ENCODE results near the gene FETUB.
"Not testable (repeated sequence)": the region's sequence is repeated elsewhere in the genome, so short reads cannot be mapped to it uniquely, and the experiment has no call there.

The FETUB gene

DNA sequence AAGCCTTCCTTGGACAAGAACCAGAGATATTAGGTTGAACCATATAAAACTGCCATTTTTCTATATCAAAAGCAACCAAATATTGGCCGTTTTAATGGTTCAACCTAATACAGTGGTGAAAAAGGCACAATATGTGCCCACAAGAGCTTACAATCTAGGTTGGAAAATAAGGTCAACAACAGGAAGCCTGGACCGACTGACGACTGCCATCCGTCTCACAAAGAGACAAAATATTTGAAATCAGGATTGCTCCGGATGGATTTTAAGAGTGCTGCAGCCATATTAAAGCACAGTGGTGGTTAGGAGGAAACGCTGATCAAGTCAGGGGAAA, 26.0 kb upstream of the FETUB start:
- DNase-seq = no peak

DNA sequence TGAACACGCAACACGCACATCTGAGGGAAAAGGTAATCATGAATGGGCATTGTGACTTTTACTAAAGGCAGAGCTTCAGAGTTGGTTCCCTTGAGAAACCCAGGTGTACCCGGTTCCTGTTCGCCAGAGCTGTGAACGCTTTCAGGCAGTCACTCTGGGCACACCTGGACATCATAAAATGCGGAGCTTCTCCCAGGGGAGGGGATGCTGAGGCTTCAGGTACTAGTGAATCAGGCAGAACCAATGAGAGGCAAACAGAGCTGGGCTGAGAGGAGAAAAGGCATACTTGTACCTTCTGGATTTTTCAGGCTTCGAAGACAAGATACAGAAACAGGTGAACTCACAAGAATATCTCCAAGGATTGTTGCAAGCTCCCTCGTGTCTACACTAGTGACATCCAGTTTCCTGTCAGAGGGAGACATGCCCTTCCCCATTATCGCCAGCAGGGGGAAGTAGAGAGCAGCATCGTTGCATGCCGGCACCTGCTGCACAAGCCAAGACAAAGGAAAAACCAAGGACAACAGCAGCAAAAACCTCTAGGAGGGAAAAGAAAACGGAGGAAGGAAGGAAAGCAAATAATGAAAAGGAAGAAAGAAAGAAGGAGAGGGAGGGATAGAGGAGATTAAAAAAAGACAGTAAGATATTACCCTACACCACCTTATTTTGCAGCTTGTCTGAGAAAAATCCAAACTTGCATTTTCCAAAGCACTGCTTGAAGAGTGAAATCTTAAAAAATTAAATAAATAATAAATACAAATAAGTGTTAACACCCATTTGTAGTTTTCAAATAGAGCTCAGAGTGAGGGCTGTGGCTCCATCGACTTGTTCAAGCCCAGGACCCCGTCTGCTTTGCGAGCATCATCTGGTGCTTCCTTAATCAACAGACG, 25.4 kb upstream of the FETUB start:
- DNase-seq = peak; percentile 80

DNA sequence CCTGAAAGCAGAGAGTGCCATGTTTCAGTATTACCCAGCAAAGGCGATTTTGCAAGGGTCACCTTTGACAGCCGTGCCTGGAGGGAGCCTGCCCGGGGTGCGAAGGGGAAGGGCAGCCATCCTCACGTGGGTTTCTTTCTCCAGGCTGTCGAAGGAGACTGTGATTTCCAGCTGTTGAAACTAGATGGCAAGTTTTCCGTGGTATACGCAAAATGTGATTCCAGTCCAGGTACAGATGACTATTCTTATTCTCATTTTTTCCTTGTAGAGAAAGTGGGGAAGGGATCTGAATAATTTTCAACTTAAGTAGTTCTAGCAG, 23.9 kb upstream of the FETUB start:
- DNase-seq = no peak

DNA sequence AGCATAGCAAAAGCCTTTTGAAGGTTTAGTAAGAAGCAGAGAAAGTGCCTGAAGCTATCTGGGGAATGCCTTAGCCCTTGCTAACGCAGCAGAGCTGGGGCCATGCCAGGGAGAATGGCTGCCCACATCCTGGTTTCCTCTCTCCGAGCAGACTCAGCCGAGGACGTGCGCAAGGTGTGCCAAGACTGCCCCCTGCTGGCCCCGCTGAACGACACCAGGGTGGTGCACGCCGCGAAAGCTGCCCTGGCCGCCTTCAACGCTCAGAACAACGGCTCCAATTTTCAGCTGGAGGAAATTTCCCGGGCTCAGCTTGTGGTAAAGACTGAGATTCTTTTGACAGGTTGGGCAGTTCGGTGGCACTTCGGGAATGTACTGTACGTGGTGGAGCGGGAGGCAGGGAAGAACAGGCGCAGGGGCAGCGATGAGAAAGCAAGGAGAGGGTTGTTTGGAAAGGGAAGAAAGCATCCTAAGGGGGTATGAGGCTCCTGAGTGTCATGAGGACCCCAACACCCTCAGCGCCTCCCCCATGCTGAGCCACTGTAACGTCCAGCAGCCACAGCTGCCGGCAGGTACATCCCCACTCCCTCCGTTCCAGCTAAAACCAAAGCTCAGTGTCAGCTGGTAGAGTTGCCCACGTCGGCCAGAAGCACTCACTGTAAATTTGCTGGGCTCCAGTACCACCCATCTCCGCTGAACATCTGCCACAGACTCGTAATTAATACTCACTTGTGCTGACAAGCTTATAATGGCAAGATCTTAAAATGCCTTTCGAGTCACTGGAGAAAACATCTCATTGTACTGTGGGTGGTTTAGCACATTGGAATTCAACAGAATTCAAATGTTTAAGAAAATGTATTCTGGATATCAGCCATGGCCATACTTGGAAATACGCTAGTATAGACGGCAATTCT, 22.9 kb upstream of the FETUB start:
- DNase-seq = peak; percentile 86

DNA sequence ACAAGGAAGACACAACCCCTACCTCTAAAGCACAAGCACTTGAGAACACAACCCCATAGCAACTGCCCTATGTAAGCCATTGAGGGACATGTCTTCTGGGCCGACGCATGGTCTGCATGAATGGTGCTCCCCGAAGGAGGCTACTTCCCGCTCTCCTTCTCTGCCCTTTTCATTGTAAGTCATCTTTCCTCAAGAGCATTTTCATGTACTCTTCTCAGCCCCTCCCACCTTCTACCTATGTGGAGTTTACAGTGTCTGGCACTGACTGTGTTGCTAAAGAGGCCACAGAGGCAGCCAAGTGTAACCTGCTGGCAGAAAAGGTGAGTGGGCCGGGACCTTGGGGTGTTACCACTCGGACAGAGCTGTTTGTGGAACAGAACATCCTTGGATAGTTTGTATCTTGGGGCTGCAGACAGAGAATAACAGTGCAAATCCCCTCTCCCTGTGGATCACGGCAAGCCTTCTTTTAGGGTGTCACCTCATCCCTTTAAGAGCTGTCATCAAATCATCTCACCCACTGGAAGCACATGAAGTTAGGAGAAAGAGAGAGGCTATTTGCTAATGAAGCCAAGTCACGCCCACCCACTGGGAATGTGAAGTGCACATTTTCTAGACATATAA, 21.8 kb upstream of the FETUB start:
- DNase-seq = no peak

DNA sequence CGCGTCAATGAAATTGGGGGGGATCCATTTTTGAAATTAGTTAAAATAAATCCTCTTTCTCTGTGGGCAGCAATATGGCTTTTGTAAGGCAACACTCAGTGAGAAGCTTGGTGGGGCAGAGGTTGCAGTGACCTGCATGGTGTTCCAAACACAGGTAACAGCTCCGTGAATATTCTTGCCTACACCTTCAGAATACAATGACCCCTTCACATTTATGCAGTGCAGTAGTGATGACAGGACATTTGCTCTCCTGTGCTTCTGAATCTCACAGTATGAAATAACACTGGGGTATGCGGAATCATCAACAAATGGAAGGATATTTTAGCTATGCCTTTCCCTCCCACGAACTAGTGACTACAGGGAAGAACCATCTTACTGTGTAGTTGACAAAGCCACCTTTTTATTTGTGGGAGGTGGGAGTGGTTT, 20.4 kb upstream of the FETUB start:
- no peak for DNase-seq

DNA sequence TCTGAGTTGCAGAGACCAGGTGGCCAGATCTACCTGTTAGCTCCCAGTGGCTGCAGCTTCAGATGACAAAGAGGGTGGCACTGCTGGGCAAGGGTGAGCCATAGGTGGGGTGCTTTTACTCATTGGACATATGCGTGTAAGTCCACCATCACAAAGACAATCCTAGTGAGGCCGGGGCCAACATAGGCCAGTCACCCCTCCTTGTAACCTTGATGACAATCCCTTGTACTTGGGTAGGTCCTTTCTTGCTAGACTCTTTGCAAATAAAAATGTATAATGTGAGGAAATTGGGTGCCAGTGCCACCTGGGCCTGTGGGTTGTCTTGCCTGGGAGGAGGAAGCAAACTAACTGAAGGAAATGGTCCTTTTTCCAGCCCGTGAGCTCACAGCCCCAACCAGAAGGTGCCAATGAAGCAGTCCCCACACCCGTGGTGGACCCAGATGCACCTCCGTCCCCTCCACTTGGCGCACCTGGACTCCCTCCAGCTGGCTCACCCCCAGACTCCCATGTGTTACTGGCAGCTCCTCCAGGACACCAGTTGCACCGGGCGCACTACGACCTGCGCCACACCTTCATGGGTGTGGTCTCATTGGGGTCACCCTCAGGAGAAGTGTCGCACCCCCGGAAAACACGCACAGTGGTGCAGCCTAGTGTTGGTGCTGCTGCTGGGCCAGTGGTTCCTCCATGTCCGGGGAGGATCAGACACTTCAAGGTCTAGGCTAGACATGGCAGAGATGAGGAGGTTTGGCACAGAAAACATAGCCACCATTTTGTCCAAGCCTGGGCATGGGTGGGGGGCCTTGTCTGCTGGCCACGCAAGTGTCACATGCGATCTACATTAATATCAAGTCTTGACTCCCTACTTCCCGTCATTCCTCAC, 19.7 kb upstream of the FETUB start:
- no peak for DNase-seq

DNA sequence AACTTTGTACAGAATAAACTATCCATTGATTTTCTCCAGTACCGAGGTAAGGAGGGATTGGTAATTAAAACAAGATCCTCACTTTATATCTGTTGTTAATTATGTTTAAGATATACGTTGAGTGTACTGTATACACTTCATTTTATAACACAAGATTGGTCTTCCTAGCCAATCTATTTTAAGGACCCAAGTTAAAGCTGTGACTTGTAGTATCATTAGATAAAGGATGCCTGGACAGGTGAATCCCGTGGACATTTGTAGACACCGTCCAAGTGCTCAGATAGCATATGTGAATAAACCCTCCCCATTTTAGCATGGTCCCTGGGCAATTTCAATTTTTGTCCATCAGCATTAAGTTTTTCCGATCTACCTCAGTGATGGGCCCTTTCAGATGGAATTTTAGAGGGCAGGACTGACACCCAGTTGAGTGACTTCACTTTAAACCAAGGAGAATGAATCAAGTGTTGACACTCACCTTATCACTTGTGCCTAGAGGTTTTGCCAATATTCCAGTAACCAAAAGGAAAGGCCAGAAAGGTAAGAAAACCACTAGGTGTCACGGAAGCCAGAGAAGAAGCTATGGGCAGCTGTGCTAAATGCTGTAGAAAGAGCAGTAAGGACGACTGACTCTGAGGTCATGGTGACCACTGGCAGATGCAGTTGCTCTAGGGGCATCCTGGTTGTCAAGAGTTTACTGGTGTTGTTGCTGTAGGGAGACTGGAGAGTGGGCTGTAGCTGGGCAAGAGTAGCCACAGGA, 18.1 kb upstream of the FETUB start:
- no peak for DNase-seq

DNA sequence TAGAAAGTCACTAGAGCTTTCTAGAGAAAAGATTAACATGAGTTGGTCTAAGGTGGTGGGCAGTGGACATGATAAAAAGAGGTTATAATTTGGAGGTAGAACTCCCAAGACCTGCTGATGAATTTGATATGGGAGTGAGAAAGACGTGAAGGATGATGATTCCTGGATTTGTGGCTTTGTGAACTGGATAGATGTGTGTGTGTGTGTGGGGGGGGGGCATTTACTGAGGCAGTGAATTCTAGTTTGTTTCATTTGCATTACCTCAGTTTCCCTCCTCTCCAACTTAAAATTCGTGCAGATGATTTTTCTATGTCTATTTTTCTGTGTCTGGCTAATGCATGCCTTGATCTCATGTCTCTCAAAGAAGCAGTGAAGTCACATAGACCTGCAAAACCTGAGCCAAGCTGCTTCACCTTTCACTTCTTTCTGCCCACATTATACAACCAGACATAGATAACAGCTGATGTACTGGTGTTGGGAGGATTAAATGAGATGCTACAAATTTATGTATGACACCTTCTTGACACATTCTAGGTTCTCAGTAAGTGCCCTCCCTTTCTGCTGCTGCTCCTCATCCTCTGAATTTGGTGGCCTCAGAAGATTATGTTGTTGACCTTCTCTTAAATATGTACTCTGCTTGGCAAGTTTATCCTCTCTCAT, 17.4 kb upstream of the FETUB start:
- DNase-seq = no peak

DNA sequence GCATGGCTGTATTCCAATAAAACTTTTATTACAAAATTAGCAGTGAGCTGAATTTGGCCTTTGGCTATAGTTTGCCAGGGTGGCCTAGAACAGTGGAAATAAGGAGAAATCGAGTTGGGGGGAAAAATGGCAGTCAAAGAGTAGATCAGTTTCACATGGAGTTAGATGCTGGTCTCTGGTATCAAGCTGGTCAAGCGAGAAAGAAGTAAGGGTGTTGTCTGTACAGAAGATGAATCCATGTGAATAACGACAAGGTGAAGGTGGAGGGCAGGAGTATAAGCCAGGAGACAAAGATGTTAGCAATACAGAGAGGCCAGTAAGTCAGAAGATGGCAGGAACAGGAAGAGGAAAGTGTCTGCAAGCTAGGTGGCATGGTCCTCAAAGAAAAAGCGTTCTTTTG, 15.6 kb upstream of the FETUB start:
- DNase-seq = no peak

DNA sequence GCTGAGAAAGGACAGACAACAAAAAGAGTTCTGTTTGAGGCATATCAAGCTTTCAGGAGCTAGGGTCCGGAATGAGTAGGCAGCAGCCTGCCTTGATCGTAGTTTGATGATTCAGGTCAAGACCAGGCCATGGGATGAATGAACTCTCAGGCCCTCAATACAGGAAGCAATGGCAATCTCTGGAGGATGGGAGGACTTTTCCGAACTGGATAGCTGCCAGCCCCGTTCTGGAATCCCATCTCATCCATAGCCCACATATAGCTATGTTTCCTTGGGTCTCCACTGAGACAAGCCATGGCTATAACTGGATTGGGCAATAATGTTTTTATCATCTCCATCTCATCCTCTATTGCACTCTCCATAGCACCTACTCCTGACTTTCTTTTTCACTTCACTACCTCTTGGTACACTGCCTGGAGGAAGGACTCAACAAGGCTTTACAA, 14.6 kb upstream of the FETUB start:
- no peak for DNase-seq

DNA sequence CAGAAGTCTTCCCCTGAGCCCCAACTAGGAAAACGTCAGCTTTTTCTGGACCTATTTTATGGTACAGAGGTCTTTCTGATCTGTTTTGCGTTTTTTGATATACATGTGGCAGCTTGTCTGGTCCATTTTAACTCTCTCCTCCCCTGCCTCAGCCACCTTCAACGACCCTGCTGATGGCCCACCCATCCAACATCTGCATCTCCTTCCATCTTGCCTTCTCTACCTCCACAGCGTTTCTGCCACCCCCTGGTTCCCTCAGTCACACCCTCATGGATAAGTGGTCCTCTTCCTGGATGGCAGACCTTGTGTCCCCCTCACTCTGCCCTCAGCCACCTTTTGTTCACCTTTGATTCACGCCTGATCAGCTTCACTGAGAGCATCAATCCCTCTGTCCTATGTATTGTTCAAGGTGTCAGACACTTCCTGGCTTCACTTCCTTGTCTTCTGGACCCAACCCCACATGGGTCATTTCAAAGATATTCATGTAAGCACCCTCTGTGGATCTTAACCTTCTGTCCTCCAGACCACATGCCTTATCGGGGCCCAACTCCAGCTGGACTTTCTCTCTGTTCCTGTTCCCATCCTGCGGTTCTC, 13.8 kb upstream of the FETUB start:
- DNase-seq = no peak

DNA sequence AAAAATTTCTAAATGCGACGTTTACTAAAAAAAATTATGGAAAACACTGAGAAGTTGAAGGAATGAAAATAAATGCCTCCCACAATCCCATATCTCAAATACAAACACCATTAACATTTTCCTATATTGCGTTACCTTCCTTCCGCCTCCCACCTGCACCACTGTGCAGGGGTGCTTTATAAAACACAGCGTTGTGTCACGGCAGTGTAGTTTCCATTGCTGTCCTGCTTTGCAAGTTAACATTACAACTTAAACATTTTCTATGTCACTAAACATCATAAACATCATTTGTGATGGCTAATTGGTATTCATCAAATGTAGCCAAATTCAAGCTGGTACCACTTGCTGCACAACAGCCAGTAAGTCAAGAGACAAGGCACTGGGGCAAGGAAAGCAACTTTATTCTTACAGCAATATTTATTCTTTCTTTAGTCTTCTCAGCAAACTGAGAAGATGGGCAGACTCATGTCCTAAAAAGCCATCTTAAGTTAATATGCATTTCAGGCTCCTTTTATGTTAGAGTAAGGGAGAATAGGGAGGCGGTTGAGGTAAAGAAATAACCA, 12.3 kb upstream of the FETUB start:
- DNase-seq = no peak

DNA sequence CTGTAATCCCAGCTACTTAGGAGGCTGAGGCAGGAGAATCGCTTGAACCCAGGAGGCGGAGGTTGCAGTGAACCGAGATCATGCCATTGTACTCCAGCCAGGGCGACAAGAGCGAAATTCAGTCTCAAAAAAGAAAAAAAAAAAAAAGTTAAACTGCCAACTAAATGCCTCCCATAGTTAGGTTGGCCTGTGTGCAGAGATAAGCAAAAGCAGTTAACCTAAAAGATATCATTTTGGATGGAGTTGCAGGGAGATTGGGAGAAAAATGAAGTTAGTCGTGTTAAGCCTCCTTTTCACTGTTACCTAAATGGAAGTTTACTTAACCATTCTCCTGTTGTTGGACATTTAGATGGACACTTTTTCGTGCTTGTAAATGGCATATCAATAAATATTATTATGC, 11.4 kb upstream of the FETUB start:
- DNase-seq = no peak

DNA sequence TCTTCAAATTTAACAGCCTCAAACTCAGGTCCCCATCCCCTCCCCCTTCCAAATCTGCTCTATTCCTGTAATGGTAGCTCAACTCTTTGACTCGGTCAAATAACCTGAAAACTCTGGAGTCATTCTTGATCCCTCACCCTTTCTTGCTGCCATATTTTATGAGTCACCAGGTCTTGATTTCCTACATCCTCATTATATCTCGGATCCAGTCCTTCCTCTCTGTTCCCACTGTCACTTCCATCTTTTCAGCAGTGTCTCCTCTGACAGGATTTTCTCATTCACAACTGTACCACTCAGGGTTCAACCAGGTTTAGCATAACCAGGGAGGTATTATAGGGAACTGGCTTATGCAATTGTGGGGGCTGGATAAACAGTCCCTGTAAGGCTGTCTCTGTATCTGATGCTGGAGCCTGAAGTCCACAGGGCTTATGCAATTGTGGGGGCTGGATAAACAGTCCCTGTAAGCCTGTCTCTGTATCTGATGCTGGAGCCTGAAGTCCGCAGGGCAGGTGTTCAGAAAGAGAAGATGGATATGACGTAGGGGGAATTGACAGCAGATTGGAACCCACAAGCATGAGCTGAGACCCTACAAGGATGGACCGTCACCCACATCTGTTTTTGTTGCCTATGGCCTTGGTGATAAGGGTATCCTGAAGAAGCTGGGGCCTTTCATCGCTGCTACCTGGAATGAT, 9.1 kb upstream of the FETUB start:
- no peak for DNase-seq

DNA sequence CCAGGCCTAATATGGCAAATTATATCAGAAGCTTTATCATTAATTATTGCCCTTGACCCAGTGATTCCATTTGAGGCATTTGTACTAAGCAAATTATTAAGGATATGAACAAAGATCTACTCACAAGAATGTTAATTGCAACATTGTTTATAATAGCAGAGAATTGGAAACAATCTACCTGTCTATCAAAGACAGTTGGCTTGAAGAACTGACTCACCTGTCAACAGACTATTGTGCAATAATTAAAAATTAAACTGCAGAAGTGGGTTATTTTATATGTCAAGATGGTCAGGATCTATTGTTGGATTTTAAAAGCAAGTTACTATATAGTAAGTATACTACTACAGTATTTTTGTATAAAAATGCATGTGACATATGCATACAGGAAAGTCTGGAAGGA, 6.7 kb upstream of the FETUB start:
- no peak for DNase-seq

DNA sequence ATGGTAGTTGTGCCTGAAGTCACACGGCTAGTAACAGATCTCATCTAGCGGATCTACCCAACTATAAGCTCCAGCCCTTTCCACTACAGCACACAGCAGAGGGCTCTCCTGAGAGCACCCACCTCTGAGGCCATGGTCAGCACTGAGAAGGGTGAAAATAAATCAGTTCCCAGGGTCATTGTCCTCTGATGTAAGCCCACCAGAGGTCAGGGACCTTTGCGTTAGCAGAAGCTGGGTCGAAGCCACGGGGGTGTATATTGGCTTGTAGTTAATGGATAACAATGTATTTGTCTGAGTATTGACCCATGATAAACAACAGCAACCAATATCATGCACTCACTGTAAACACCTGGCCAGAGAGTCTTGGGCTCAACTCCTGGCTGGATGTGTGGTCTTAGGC, 6.0 kb upstream of the FETUB start:
- not testable (repeated sequence) for DNase-seq

DNA sequence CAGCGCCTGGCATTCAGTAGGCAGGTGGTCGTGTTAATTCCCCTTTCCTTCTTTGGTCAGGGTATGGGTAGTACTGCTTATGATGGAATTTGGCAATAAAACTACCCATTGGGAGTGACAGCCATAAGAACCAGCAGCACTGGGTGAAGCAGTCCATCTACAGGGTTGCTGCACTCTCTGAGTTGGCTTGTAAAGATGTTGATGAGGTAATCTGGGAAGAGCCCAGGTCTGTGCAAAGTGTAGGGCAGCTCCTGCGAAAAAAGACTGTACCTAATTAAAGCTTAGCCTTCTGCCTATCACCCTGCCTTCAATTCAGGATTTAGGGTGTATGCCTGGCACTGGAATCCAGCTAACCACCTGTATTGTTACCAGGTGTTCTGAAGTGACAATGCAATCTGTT, 4.7 kb upstream of the FETUB start:
- DNase-seq = no peak

DNA sequence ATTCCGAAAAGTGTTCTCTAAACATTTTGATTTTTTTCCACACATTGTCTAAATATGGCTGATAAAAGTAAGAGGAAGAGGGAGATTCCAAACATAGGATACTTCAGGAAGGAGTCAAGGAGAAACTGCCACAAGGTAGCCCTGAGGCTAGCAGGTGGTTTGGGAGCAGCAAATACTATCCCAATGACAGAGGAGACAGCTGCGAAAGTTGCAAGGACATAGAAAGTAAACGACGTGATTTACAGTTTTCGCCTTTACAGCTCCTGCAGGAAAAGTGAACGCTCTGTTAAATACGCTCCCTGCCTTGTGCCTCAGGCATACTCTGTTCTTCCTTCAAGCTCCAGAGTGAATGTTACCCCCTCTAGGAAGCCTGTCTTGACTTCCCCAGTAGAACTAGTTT, 3.7 kb upstream of the FETUB start:
- DNase-seq = no peak

DNA sequence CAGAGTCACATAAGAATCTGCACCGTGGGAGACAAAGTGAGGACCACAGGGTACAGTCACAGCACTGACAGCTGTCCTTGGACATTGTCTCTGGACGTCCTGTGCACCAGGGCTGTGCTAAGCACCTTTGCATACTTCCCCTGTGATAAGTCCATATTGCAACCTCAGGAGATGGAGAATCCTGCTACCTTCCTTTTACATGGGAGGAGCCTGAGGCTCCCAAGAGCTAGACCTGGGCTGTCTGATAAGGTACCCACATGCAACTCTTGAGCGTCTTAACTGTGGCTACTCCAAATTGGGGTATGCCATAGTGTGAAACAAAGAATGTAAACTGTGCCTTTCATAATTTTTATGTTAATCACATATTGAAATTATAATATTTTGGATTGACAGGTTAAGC, 2.5 kb upstream of the FETUB start:
- no peak for DNase-seq
